ENCODE data around the gene RNF112. TPM values are rescaled to one million over a fixed set of nuclear protein-coding genes. Genes with fewer than 3 reads are reported as not detected.
A peak's percentile ranks its signal among the peaks of the same experiment; 100 is the strongest.
"Not testable (repeated sequence)": the region's sequence is repeated elsewhere in the genome, so short reads cannot be mapped to it uniquely, and the experiment has no call there.

RNF112 gene
- total RNA-seq, 4 donors from 2014 or later, result 2.3 to 5.4 (median 4.3) TPM

GRCh38 chr17:19456016-19456927 lies 45.2 kb downstream of the RNF112 start:
- WGBS, result 87% methylated on average over 6 of the region's 6 CpGs
- H3K27me3 ChIP-seq, result no peaks in the 10 kb centered on the region

GRCh38 chr17:19457046-19457445 lies 46.0 kb downstream of the RNF112 start:
- H3K9me3 ChIP-seq, result no peaks in the 10 kb centered on the region
- H3K4me1 ChIP-seq, result peaks cover 0 to 12% (median 9%) of the 10 kb centered on the region in 4 donors
- WGBS, result 90% methylated on average over 3 of the region's 3 CpGs
- peak; percentile 50 for DNase-seq (ENCODE audit: extremely low spot score)
- H3K36me3 ChIP-seq, result no peaks in the 10 kb centered on the region
- intact Hi-C loops (cut with DNase I), result loop anchor here (10.0 kb wide), 1 partner anchor 48 kb away; no protein-coding TSS in a partner anchor
- TF ChIP-seq, protein P1, sequence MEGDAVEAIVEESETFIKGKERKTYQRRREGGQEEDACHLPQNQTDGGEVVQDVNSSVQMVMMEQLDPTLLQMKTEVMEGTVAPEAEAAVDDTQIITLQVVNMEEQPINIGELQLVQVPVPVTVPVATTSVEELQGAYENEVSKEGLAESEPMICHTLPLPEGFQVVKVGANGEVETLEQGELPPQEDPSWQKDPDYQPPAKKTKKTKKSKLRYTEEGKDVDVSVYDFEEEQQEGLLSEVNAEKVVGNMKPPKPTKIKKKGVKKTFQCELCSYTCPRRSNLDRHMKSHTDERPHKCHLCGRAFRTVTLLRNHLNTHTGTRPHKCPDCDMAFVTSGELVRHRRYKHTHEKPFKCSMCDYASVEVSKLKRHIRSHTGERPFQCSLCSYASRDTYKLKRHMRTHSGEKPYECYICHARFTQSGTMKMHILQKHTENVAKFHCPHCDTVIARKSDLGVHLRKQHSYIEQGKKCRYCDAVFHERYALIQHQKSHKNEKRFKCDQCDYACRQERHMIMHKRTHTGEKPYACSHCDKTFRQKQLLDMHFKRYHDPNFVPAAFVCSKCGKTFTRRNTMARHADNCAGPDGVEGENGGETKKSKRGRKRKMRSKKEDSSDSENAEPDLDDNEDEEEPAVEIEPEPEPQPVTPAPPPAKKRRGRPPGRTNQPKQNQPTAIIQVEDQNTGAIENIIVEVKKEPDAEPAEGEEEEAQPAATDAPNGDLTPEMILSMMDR (IDR thresholded peaks at IDR 0.05), result no peak
- no peak for TF ChIP-seq POLR2A (IDR thresholded peaks at IDR 0.05; ENCODE audit: low read depth)
- TF ChIP-seq EP300 (IDR thresholded peaks at IDR 0.05), result no peak
- TF ChIP-seq POLR2AphosphoS5 (IDR thresholded peaks at IDR 0.05), result no peak
- H3K27ac ChIP-seq (replicated peaks in 1 of 4), result no peak overlapping the region
- no peaks in the 10 kb centered on the region for H3K27me3 ChIP-seq
- H3K4me3 ChIP-seq, result no peak overlapping the region

More at GRCh38 chr17:19456016-19456927, 45.2 kb downstream of the RNF112 start:
- TF ChIP-seq POLR2AphosphoS5 (IDR thresholded peaks at IDR 0.05), result no peak
- TF ChIP-seq POLR2A (IDR thresholded peaks at IDR 0.05; ENCODE audit: low read depth), result no peak
- TF ChIP-seq, protein P1 (IDR thresholded peaks at IDR 0.05), result no peak
- no peak for TF ChIP-seq EP300 (IDR thresholded peaks at IDR 0.05)
- peaks cover 0 to 8% (median 7%) of the 10 kb centered on the region in 4 donors for H3K4me1 ChIP-seq
- H3K36me3 ChIP-seq, result no peaks in the 10 kb centered on the region
- H3K27ac ChIP-seq (replicated peaks in 1 of 4), result no peak overlapping the region
- intact Hi-C loops (cut with DNase I), result loop anchor here (10.0 kb wide), 1 partner anchor 49 kb away; no protein-coding TSS in a partner anchor
- no peaks in the 10 kb centered on the region for H3K9me3 ChIP-seq
- DNase-seq (ENCODE audit: extremely low spot score), result peak; percentile 55
- H3K4me3 ChIP-seq, result no peak overlapping the region

DNA sequence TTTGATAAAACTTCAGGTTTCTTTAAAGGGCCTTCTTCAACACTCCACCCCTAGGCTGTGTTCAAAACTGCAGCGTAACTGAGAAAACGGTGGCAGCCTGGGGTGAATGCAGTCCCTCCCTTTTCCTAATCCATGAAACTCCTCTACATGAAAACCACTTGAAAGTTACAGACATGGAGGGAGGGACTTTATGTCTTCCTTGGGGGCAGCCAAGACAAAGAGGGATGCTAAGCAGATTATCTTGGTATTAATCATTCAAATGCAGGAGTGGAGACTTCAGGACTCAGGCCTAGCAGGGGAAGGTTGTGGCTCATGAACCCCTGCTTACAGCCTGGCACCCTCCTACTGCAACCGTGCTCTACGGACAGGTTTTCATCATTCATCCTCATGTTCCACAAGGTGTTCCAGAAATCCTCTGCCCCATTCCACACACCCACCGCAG lies 46.8 kb downstream of the RNF112 start:
- Histone ChIP-seq H3K9me3 (no peaks in the 10 kb centered on the region), H3K36me3 (no peaks in the 10 kb centered on the region), H3K4me1 (peaks cover 0 to 16% (median 14%) of the 10 kb centered on the region in 4 donors), H3K27me3 (no peaks in the 10 kb centered on the region), H3K27ac (replicated peaks in 1 of 4) (no peak overlapping the region), H3K4me3 (no peak overlapping the region)
- no peak for DNase-seq (ENCODE audit: extremely low spot score)
- intact Hi-C loops (cut with DNase I), result loop anchor here (10.0 kb wide), 1 partner anchor 47 kb away; no protein-coding TSS in a partner anchor
- TF ChIP-seq EP300 (IDR thresholded peaks at IDR 0.05) (no peak), POLR2A (IDR thresholded peaks at IDR 0.05; ENCODE audit: low read depth) (no peak), POLR2AphosphoS5 (IDR thresholded peaks at IDR 0.05) (no peak)
- TF ChIP-seq, protein P1 (IDR thresholded peaks at IDR 0.05), result no peak
- WGBS, result 77% methylated on average over 5 of the region's 5 CpGs

DNA sequence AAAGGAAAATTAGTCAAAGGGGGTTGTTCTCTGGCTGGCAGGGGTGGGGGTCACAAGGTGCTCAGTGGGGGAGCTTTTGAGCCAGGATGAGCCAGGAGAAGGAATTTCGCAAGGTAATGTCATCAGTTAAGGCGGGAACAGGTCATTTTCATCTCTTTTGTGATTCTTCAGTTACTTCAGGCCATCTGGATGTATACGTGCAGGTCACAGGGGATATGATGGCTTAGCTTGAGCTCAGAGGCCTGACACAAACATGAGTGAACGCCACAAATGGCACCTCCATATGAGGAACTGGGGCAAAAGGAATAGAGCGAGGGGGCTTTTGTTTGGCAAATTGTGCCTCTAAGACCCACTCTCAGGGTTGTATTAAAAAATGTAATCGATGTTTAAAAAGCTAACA lies 47.4 kb downstream of the RNF112 start:
- WGBS, result 90% methylated on average over 6 of the region's 6 CpGs
- not testable (repeated sequence) for H3K36me3 ChIP-seq; DNase-seq (ENCODE audit: extremely low spot score); H3K4me3 ChIP-seq; H3K9me3 ChIP-seq; H3K27me3 ChIP-seq; H3K27ac ChIP-seq (replicated peaks in 1 of 4)
- intact Hi-C loops (cut with DNase I), result loop anchor here (10.0 kb wide), 1 partner anchor 46 kb away; no protein-coding TSS in a partner anchor
- H3K4me1 ChIP-seq, result peaks cover 0 to 22% (median 20%) of the 10 kb centered on the region in 4 donors

DNA sequence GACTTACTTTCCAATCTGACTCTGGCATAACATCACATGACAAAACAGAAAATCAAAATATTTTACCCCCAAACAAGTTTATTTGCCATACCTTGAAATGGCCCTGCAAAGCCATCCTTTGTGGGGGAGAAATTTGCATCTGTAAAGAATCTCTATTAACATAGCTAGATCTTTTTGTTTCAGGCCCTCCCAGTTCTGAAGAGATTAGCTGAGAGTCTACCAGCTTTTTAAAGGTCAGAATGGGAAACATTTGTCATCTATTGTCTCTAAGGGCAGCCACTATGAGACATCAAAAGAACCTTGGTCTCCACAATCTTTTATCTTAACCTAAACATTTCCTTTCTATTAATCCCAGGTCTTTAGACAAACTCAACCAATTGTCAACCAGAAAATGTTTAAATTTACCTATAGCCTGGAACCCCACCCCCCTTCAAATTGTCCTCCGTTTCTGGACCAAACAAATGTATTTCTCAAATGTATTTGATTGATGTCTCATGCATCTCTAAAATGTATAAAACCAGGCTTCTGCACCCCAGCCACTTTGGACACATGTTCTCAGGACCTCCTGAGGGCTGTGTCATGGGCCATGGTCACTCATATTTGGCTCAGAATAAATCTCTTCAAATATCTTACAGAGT lies 48.1 kb downstream of the RNF112 start:
- not testable (repeated sequence) for H3K9me3 ChIP-seq; DNase-seq (ENCODE audit: extremely low spot score); H3K27me3 ChIP-seq; H3K4me3 ChIP-seq; H3K36me3 ChIP-seq; H3K27ac ChIP-seq (replicated peaks in 1 of 4)
- H3K4me1 ChIP-seq, result peaks cover 0 to 28% (median 27%) of the 10 kb centered on the region in 4 donors
- intact Hi-C loops (cut with DNase I), result loop anchor here (10.0 kb wide), 1 partner anchor 46 kb away; no protein-coding TSS in a partner anchor
- WGBS, result 75% methylated on average over 1 of the region's 1 CpG
